GM12878 (cell line): ENCODE measurements around the gene ARSA. TPM values are rescaled to one million over a fixed set of nuclear protein-coding genes. Genes with fewer than 3 reads are reported as not detected.

ENCODE experiments used
- E4F1 ChIP-seq: fragments of 450-650 bp; IDR thresholded peaks from 2 replicates; pipeline ENCODE4 v1.6.1; 2018; ENCODE audit warnings: borderline replicate concordance, mild to moderate bottlenecking; ENCODE audit not compliant: partially characterized antibody
- KDM1A ChIP-seq: fragments of 200-600 bp; sonication (generic); IDR thresholded peaks from 2 replicates; pipeline ENCODE4 v1.6.1; 2016; ENCODE audit warnings: borderline replicate concordance
- KLF5 ChIP-seq: fragments of 450-650 bp; IDR thresholded peaks from 2 replicates; pipeline ENCODE4 v1.6.1; 2014; ENCODE audit warnings: mild to moderate bottlenecking; ENCODE audit not compliant: partially characterized antibody
- RELB ChIP-seq: fragments of 450-650 bp; IDR thresholded peaks from 2 replicates; pipeline ENCODE4 v1.6.1; 2017; ENCODE audit warnings: low read depth, mild to moderate bottlenecking, moderate library complexity
- STAT1 ChIP-seq: fragments of 450-650 bp; conservative IDR thresholded peaks from 2 replicates; pipeline ENCODE4 v1.6.1; 2014; ENCODE audit warnings: antibody characterized with exemption, mild to moderate bottlenecking
- USF1 ChIP-seq: IDR thresholded peaks from 2 replicates; pipeline ENCODE4 v1.6.1; 2011; ENCODE audit warnings: borderline replicate concordance, low read depth, mild to moderate bottlenecking, moderate library complexity, mixed read lengths, low read length; ENCODE audit not compliant: insufficient read depth; ENCODE audit errors: extremely low read length
- ZZZ3 ChIP-seq: IDR thresholded peaks from 2 replicates; pipeline ENCODE4 v1.6.1; 2011; ENCODE audit warnings: low read depth; ENCODE audit not compliant: control insufficient read depth, insufficient read length
- polyA plus RNA-seq, 11 experiments: library from polyadenylated mRNA; depleted of rRNA in 4 of 11; unstranded in 6 of 11; stranded (reverse) in 5 of 11; fragments of >200 nt; fragmentation: Nextera tagmentation in 4 of 11; fragmentation: Illumina TruSeq in 1 of 11; extraction: Ambion mirVana in 4 of 11; extraction: Trizol in 1 of 11; gene quantifications; 1 replicate in 1 of 11; 2 replicates in 10 of 11; pipeline versions ENCODE4 v1.2.1 to v1.2.3, GENCODE V29; 2011 to 2016; ENCODE audit warnings: inconsistent platforms in 2 of 11, missing spikeins in 2 of 11, low read depth in 1 of 11
- total RNA-seq, 4 experiments: library from RNA; depleted of rRNA in 3 of 4; stranded (reverse); fragments of >200 nt in 3 of 4; fragmentation: Illumina TruSeq in 1 of 4; extraction: Trizol in 1 of 4; gene quantifications; 2 replicates each; pipeline versions ENCODE4 v1.2.1 to v1.2.3, GENCODE V29; 2013 to 2021

The ARSA gene
- total and polyA plus RNA-seq, 10 of the 15 experiments (the other 5 are each of a cell fraction or from before 2014, with no cell fraction given) = 0.39 to 26.3 (median 9.8) TPM

GRCh38 chr22:50602338-50602700 lies 25.6 kb downstream of the ARSA start (continued):
- TF ChIP-seq E4F1 = no peak
- no peak for TF ChIP-seq RELB
- no peak for TF ChIP-seq STAT1
- no peak for TF ChIP-seq KDM1A
- TF ChIP-seq ZZZ3 = no peak
- no peak for TF ChIP-seq USF1
- TF ChIP-seq KLF5 = no peak
